Stimulated activated CD8-positive, alpha-beta memory T cell treated with anti-CD3 and anti-CD28 coated beads, Interleukin-12 subunit alpha, Interleukin-12 subunit beta, amount 100 ng/mL, for 1 hour (primary cell): ENCODE measurements around the gene PEF1.

Experiments used
- DNase-seq: peaks from one replicate; pipeline ENCODE4 v3.0.0-alpha.2; 2020; ENCODE audit warnings: low read depth

PEF1 gene

DNA sequence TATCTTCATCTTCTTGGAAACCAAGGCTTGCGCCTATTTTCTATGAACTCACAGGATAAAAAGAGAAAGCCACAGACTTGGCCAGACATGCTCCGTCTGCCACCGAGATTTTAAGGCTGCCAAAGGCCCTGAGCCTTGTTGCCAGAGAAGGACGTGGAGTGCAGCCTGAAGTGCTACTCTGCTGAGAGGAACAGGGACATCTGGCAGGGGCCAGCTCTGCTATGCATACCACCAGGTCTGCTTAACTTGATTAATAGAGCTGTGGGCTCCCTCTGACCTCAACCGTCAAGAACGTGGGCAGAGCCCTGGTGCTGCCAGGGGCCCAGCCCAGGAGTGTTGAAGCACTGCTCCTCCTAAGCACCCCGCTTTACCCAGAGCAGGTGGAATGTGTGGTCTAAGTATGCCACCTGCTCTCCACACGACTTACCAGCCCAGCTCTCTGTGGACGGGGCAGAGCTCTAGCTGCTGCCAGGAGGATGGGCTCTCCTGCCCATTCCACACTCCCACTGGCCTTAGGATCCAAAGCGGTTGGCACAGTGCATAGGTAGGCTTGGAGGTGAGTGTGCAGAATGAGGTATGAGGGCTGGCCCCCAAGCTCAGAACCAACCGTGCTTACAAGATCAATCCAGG, 16.6 kb downstream of the PEF1 start:
- DNase-seq = no peak

GRCh38 chr1:31627301-31627929, 17.3 kb downstream of the PEF1 start:
- DNase-seq = no peak

- DNase-seq = no peak
Observed at GRCh38 chr1:31626223-31627207, 18.2 kb downstream of the PEF1 start.

- DNase-seq = no peak
Observed at GRCh38 chr1:31625561-31626222, 19.0 kb downstream of the PEF1 start.

DNA sequence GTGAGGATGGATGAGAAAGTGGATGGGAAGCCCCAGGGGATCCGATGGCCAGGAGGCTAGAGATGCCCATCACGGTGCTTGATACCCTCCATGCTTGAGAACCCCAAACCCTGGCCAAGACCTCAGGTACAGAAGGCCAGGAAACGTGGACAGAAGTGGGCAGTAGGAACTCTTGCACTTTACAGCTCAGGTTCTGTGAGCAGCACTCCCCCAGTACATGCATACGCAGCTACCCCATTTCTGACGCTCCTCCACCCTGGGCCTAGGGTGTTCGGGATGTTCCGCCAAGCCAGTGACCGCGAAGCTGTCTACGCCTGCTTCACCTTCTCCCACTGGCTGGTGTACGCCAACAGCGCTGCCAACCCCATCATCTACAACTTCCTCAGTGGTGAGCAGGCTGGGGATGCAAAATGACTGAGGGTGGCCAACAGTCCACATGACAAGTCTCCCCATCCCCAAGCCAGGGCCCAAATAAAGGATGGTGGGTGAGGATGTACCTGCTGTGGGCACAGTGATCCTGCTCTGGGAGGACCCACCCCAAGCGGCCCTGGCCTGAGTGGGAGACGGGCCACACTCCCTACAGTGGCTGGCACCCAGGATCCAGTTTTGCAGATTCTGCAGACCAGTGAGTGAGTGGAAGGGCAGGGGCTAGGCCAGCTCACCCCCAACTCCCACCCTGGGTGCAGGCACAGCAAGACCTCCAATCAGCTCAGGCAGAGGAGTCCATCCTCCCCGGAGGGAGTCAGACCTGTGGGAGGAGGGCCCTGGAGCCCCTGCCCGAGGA, 19.8 kb downstream of the PEF1 start:
- DNase-seq = no peak

- DNase-seq = no peak
Observed at GRCh38 chr1:31624309-31624708, 20.4 kb downstream of the PEF1 start.

DNA sequence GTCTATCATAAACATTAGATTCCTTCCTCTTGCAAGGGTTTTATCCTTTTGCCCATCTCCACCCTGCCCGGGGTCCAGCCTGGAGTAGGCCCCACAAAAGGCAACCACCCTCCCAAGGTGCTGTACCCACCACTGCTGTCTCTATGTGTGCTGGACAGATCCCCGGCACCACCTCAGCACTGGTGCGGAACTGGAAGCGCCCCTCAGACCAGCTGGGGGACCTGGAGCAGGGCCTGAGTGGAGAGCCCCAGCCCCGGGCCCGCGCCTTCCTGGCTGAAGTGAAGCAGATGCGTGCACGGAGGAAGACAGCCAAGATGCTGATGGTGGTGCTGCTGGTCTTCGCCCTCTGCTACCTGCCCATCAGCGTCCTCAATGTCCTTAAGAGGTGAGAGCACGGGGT, 21.3 kb downstream of the PEF1 start:
- DNase-seq = no peak

DNA sequence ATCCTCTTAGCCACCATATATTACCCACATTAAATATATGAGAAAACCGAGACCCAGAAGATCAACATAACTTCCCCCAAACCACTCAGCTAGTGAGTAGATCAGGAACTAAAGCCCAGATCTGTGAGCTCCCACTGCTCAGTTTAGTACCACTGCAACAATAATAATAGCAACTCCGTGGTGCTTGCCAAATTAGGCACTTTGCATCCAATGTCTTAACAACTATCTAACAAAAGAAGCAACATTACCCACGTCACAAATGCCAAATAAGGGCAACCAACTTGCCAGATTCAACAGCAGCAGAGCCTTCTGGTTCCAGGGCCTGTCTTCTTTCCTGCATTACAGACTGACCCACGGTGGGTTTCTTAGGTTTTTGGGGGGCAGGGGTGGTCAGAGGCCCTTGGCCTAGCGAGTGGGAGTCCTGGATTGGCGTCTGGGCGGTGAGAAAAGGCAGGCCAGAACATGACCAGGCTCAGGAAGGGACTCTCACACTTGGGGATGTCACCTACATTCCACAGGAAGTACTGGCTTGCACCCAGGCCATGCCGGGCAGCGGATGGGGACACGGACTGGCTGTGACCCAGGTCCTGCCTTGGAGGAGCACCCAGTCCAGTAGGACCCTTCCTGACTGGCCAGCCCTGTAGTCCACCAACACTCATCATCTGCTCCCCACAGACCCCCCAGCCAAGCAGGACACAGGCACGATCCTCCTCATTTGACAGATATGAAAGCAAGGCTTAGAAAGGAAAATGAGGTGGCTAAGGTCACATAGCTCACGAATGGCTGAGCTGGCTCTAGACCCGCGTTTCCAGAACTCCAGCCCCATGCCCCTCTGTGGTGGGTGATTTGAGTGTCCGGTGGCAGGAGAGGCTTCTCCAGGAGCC, 22.6 kb downstream of the PEF1 start:
- no peak for DNase-seq

GRCh38 chr1:31621498-31621820, 23.2 kb downstream of the PEF1 start:
- DNase-seq = no peak

- DNase-seq = no peak
Observed at GRCh38 chr1:31620631-31621497, 23.8 kb downstream of the PEF1 start.

DNA sequence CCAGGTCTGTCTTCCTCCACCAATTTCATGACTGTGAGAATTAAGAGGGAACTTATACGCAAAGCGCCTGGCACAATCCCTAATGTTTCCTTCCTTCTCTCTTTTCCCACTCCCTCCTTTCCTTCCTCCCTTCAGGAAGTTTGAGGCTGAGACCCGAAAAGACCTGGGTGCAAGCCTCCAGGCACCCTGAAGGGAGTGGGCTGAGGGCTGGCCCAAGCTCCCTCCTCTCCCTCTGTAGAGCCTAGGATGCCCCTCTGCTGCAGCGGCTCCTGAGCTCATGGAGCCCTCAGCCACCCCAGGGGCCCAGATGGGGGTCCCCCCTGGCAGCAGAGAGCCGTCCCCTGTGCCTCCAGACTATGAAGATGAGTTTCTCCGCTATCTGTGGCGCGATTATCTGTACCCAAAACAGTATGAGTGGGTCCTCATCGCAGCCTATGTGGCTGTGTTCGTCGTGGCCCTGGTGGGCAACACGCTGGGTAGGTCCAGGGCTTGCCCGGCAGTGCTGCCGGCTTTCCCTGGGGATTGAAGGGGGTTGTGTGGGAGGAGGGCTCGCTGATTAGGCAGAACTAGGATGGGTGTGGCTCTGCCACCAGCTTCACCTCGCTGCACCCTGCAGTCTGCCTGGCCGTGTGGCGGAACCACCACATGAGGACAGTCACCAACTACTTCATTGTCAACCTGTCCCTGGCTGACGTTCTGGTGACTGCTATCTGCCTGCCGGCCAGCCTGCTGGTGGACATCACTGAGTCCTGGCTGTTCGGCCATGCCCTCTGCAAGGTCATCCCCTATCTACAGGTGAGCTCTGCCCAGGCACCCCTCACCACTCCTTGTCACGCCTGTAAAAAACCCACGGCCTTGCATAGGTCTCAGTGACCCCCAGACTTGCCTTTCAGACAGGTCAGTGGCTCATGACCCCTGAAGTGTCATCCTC, 25.5 kb downstream of the PEF1 start:
- no peak for DNase-seq

GRCh38 chr1:31617916-31618746, 26.5 kb downstream of the PEF1 start:
- DNase-seq = no peak

GRCh38 chr1:31617218-31617915, 27.3 kb downstream of the PEF1 start, which contains the start of gene HCRTR1:
Gene HCRTR1 (plus strand): TSS chr1:31617689. CDS start chr1:31619193, 1,504 bp downstream.
- DNase-seq = no peak

- DNase-seq = no peak
Observed at GRCh38 chr1:31615939-31616338, 28.7 kb downstream of the PEF1 start.

GRCh38 chr1:31615414-31615813, 29.3 kb downstream of the PEF1 start:
- no peak for DNase-seq

GRCh38 chr1:31614414-31615005, 30.2 kb downstream of the PEF1 start:
- no peak for DNase-seq
